GM19452 (cell line): ENCODE data around the gene NDST1.

Experiments used
- ATAC-seq: cut with Tn5 transposase; IDR thresholded peaks from one replicate; pipeline ENCODE4 v1.9.1; 2021; ENCODE audit not compliant: unreplicated experiment

The NDST1 gene

GRCh38 chr5:150584556-150585335 is 76.8 kb downstream of the NDST1 start:
- ATAC-seq = no peak

GRCh38 chr5:150585781-150586341 is 77.9 kb downstream of the NDST1 start:
- ATAC-seq = no peak

GRCh38 chr5:150587016-150587415 is 79.1 kb downstream of the NDST1 start:
- no peak for ATAC-seq

GRCh38 chr5:150587856-150588595 is 80.1 kb downstream of the NDST1 start:
- ATAC-seq = no peak

- ATAC-seq = no peak
These were observed 80.6 kb downstream of the NDST1 start for GRCh38 chr5:150588596-150588890.

- ATAC-seq = no peak
These were observed 82.1 kb downstream of the NDST1 start for GRCh38 chr5:150589862-150590601.

- ATAC-seq = no peak
These were observed 83.2 kb downstream of the NDST1 start for GRCh38 chr5:150590979-150591695.

- no peak for ATAC-seq
These were observed 85.7 kb downstream of the NDST1 start for GRCh38 chr5:150593593-150593992.

- no peak for ATAC-seq
These were observed 86.1 kb downstream of the NDST1 start for GRCh38 chr5:150593996-150594395.

GRCh38 chr5:150595466-150596031 is 87.6 kb downstream of the NDST1 start:
- ATAC-seq = no peak

- ATAC-seq = no peak
These were observed 88.4 kb downstream of the NDST1 start for GRCh38 chr5:150596313-150596712.

- ATAC-seq = no peak
These were observed 88.9 kb downstream of the NDST1 start for GRCh38 chr5:150596826-150597225.

- no peak for ATAC-seq
These were observed 90.1 kb downstream of the NDST1 start for GRCh38 chr5:150598006-150598405.

- no peak for ATAC-seq
These were observed 90.9 kb downstream of the NDST1 start for GRCh38 chr5:150598821-150599273.

- no peak for ATAC-seq
These were observed 91.3 kb downstream of the NDST1 start for GRCh38 chr5:150599281-150599680.

- no peak for ATAC-seq
These were observed 92.1 kb downstream of the NDST1 start for GRCh38 chr5:150599917-150600511.

GRCh38 chr5:150600616-150601490 is 92.9 kb downstream of the NDST1 start:
- no peak for ATAC-seq

- ATAC-seq = no peak
These were observed 93.8 kb downstream of the NDST1 start for GRCh38 chr5:150601491-150602345.
